HEK293 (cell line): ENCODE measurements around the gene STRN4.
A peak's percentile ranks its signal among the peaks of the same experiment; 100 is the strongest.

Experiments used
- ATF2 ChIP-seq: fragments of 450-650 bp; formaldehyde crosslinking; IDR thresholded peaks from 2 replicates; pipeline ENCODE4 v1.5.1; 2016; ENCODE audit warnings: missing biosample characterization, missing genetic modification characterization, low read depth
- BCL6B ChIP-seq: fragments of 450-650 bp; formaldehyde crosslinking; IDR thresholded peaks from 2 replicates; pipeline ENCODE4 v1.5.1; 2017; ENCODE audit warnings: missing biosample characterization, missing genetic modification characterization
- CTCF ChIP-seq: fragments of 450-650 bp; formaldehyde crosslinking; IDR thresholded peaks from 2 replicates; pipeline ENCODE4 v1.5.1; 2016; ENCODE audit warnings: missing biosample characterization, missing genetic modification characterization
- KLF16 ChIP-seq: fragments of 450-650 bp; formaldehyde crosslinking; IDR thresholded peaks from 2 replicates; pipeline ENCODE4 v1.5.1; 2017; ENCODE audit warnings: missing biosample characterization, missing genetic modification characterization
- MZF1 ChIP-seq: fragments of 450-650 bp; formaldehyde crosslinking; IDR thresholded peaks from 2 replicates; pipeline ENCODE4 v1.5.1; 2017; ENCODE audit warnings: missing biosample characterization, missing genetic modification characterization, borderline replicate concordance
- OSR2 ChIP-seq: fragments of 450-650 bp; formaldehyde crosslinking; IDR thresholded peaks from 2 replicates; pipeline ENCODE4 v1.5.1; 2016; ENCODE audit warnings: missing biosample characterization, missing genetic modification characterization
- PATZ1 ChIP-seq: fragments of 450-650 bp; formaldehyde crosslinking; IDR thresholded peaks from 2 replicates; pipeline ENCODE4 v1.5.1; 2016; ENCODE audit warnings: missing biosample characterization, missing genetic modification characterization
- SP7 ChIP-seq: fragments of 450-650 bp; formaldehyde crosslinking; IDR thresholded peaks from 2 replicates; pipeline ENCODE4 v1.5.1; 2016; ENCODE audit warnings: missing biosample characterization, missing genetic modification characterization
- ZBTB44 ChIP-seq: fragments of 450-650 bp; IDR thresholded peaks from 2 replicates; pipeline ENCODE4 v1.5.1; 2018; ENCODE audit warnings: missing biosample characterization, mild to moderate bottlenecking, missing genetic modification characterization
- ZBTB7A ChIP-seq: fragments of 450-650 bp; formaldehyde crosslinking; IDR thresholded peaks from 2 replicates; pipeline ENCODE4 v1.5.1; 2016; ENCODE audit warnings: low read depth, missing biosample characterization, missing genetic modification characterization
- ZIC2 ChIP-seq: fragments of 450-650 bp; formaldehyde crosslinking; IDR thresholded peaks from 2 replicates; pipeline ENCODE4 v1.5.1; 2016; ENCODE audit warnings: missing biosample characterization, missing genetic modification characterization
- ZNF19 ChIP-seq: fragments of 450-650 bp; formaldehyde crosslinking; IDR thresholded peaks from 2 replicates; pipeline ENCODE4; 2016; ENCODE audit warnings: missing biosample characterization, missing genetic modification characterization, low read depth
- ZNF311 ChIP-seq: fragments of 450-650 bp; formaldehyde crosslinking; IDR thresholded peaks from 2 replicates; pipeline ENCODE4 v1.5.1; 2017; ENCODE audit warnings: missing biosample characterization, missing genetic modification characterization, borderline replicate concordance
- ZNF398 ChIP-seq: fragments of 450-650 bp; formaldehyde crosslinking; IDR thresholded peaks from 2 replicates; pipeline ENCODE4 v1.5.1; 2017; ENCODE audit warnings: missing biosample characterization, missing genetic modification characterization
- ZNF585B ChIP-seq: fragments of 450-650 bp; formaldehyde crosslinking; IDR thresholded peaks from 2 replicates; pipeline ENCODE4 v1.5.1; 2016; ENCODE audit warnings: missing biosample characterization, missing genetic modification characterization
- ZXDB ChIP-seq: fragments of 450-650 bp; formaldehyde crosslinking; IDR thresholded peaks from 2 replicates; pipeline ENCODE4 v1.5.1; 2016; ENCODE audit warnings: missing biosample characterization, missing genetic modification characterization
- TF ChIP-seq, protein P1 (sequence below): fragments of 450-650 bp; formaldehyde crosslinking; IDR thresholded peaks from 2 replicates; pipeline ENCODE4 v1.5.1; 2016; ENCODE audit warnings: missing biosample characterization, missing genetic modification characterization
- TF ChIP-seq, protein P2 (sequence below): fragments of 450-650 bp; formaldehyde crosslinking; IDR thresholded peaks from 2 replicates; pipeline ENCODE4 v1.5.1; 2016; ENCODE audit warnings: missing biosample characterization, missing genetic modification characterization
- TF ChIP-seq, protein P3 (sequence below): fragments of 450-650 bp; formaldehyde crosslinking; IDR thresholded peaks from 2 replicates; pipeline ENCODE4 v1.5.1; 2017; ENCODE audit warnings: missing biosample characterization, mild to moderate bottlenecking, missing genetic modification characterization, moderate library complexity

Gene STRN4

DNA sequence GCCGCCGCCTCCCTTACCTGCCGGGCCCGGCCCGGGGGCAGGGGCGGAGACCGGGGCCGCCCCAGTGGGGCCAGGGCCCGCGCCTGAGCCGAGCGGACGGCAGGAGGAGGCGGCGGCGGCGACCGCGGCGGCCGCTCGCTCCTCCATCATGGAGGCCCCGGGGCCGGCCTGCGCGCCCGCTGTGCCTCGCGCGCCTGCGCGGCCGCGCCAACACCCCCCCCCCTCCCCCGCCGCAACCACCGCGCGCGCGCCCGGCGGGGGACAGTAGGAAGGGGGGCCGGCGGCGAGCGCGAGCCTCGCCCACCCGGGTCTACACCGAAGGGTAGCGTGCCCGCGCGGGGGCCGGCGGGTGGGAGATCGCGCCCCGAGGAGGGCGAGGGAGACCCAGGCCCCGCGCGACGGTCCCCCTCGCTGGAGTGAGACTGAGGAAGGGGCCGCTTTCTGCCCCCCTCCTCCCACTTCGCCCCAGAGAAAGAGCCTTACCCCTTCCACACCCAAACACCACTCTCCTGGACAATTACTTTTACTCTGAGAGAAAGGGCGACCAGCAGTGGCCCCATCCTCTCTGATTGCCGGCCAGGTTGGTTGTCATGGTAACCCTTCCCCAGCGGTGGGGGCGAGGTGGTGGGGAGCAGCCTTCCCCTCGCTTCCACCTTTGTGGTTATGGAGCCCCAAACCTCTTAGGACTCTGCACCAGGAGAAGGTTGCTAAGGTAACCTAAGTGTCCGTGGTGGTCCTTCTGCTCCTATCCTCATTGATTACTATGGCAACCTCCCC is at the start of gene STRN4 (continued):
- TF ChIP-seq MZF1 (tag by site-specific recombination) (no peak), ZXDB (peak; percentile 36; the same call in 1 of the 2 replicates), OSR2 (no peak), CTCF (tag by site-specific recombination) (no peak), PATZ1 (tag by site-specific recombination) (peak; percentile 74), ATF2 (tag by site-specific recombination) (no peak), KLF16 (tag by site-specific recombination) (0 out of 2 replicates have a peak, but pooled peaks have one; percentile 28), ZBTB7A (tag by site-specific recombination) (peak; percentile 15; the same call in 1 of the 2 replicates), SP7 (peak; percentile 26; the same call in 1 of the 2 replicates), ZBTB44 (tag by site-specific recombination) (no peak), BCL6B (tag by site-specific recombination) (no peak), ZNF585B (tag by site-specific recombination) (no peak), ZNF311 (tag by site-specific recombination) (no peak), ZNF398 (tag by site-specific recombination) (0 out of 2 replicates have a peak, but pooled peaks have one; percentile 32), ZIC2 (tag by site-specific recombination) (no peak), ZNF19 (tag by site-specific recombination) (no peak)
- TF ChIP-seq, protein P1, sequence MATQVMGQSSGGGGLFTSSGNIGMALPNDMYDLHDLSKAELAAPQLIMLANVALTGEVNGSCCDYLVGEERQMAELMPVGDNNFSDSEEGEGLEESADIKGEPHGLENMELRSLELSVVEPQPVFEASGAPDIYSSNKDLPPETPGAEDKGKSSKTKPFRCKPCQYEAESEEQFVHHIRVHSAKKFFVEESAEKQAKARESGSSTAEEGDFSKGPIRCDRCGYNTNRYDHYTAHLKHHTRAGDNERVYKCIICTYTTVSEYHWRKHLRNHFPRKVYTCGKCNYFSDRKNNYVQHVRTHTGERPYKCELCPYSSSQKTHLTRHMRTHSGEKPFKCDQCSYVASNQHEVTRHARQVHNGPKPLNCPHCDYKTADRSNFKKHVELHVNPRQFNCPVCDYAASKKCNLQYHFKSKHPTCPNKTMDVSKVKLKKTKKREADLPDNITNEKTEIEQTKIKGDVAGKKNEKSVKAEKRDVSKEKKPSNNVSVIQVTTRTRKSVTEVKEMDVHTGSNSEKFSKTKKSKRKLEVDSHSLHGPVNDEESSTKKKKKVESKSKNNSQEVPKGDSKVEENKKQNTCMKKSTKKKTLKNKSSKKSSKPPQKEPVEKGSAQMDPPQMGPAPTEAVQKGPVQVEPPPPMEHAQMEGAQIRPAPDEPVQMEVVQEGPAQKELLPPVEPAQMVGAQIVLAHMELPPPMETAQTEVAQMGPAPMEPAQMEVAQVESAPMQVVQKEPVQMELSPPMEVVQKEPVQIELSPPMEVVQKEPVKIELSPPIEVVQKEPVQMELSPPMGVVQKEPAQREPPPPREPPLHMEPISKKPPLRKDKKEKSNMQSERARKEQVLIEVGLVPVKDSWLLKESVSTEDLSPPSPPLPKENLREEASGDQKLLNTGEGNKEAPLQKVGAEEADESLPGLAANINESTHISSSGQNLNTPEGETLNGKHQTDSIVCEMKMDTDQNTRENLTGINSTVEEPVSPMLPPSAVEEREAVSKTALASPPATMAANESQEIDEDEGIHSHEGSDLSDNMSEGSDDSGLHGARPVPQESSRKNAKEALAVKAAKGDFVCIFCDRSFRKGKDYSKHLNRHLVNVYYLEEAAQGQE (tag by site-specific recombination) = no peak
- TF ChIP-seq, protein P2, sequence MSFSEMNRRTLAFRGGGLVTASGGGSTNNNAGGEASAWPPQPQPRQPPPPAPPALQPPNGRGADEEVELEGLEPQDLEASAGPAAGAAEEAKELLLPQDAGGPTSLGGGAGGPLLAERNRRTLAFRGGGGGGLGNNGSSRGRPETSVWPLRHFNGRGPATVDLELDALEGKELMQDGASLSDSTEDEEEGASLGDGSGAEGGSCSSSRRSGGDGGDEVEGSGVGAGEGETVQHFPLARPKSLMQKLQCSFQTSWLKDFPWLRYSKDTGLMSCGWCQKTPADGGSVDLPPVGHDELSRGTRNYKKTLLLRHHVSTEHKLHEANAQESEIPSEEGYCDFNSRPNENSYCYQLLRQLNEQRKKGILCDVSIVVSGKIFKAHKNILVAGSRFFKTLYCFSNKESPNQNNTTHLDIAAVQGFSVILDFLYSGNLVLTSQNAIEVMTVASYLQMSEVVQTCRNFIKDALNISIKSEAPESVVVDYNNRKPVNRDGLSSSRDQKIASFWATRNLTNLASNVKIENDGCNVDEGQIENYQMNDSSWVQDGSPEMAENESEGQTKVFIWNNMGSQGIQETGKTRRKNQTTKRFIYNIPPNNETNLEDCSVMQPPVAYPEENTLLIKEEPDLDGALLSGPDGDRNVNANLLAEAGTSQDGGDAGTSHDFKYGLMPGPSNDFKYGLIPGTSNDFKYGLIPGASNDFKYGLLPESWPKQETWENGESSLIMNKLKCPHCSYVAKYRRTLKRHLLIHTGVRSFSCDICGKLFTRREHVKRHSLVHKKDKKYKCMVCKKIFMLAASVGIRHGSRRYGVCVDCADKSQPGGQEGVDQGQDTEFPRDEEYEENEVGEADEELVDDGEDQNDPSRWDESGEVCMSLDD = peak; percentile 59
- TF ChIP-seq, protein P3, sequence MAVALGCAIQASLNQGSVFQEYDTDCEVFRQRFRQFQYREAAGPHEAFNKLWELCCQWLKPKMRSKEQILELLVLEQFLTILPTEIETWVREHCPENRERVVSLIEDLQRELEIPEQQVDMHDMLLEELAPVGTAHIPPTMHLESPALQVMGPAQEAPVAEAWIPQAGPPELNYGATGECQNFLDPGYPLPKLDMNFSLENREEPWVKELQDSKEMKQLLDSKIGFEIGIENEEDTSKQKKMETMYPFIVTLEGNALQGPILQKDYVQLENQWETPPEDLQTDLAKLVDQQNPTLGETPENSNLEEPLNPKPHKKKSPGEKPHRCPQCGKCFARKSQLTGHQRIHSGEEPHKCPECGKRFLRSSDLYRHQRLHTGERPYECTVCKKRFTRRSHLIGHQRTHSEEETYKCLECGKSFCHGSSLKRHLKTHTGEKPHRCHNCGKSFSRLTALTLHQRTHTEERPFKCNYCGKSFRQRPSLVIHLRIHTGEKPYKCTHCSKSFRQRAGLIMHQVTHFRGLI (tag by site-specific recombination) = no peak
